ENCODE data around the gene TIMM44. TPM values are rescaled to one million over a fixed set of nuclear protein-coding genes. Genes with fewer than 3 reads are reported as not detected.

The TIMM44 gene
- total RNA-seq, 1 donor from 2014 or later = 92.5 TPM

DNA sequence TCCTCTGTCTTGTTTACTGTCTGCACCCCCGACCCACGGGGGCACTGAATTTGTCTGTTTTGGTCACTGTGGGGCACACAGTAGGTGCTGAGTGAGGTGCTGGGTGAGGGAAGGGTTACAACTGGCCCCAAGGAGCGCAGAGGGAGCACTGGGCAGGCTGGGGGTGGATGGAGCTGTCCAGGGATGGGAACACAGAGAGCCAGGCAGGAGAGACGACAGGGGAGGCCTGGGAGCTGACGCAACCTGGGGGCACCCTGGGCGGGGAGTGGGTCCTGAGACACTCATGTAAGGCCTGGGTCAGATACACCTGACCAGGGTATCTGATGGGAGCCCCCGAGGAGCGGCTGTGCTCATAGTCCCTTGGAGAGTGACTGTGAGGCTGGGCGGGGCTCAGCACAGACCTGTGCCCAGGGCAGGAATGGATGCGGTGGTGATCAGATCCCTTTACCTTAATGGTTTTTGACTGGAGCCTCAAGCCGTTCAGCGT lies 37.2 kb upstream of the TIMM44 start:
- no peak overlapping the region for H3K27ac Mint-ChIP-seq
- DNase-seq = no peak
- no peak for ATAC-seq (ENCODE audit: low read depth)
- CTCF ChIA-PET = no interaction called here
- H3K9me3 Mint-ChIP-seq = no peaks in the 10 kb centered on the region
- H3K36me3 Mint-ChIP-seq (ENCODE audit: low read depth) = peaks cover 73% of the 10 kb centered on the region
- no peaks in the 10 kb centered on the region for H3K27me3 Mint-ChIP-seq
- H3K4me3 Mint-ChIP-seq = no peak overlapping the region
- H3K4me1 Mint-ChIP-seq = no peaks in the 10 kb centered on the region
- TF ChIP-seq, protein P1, sequence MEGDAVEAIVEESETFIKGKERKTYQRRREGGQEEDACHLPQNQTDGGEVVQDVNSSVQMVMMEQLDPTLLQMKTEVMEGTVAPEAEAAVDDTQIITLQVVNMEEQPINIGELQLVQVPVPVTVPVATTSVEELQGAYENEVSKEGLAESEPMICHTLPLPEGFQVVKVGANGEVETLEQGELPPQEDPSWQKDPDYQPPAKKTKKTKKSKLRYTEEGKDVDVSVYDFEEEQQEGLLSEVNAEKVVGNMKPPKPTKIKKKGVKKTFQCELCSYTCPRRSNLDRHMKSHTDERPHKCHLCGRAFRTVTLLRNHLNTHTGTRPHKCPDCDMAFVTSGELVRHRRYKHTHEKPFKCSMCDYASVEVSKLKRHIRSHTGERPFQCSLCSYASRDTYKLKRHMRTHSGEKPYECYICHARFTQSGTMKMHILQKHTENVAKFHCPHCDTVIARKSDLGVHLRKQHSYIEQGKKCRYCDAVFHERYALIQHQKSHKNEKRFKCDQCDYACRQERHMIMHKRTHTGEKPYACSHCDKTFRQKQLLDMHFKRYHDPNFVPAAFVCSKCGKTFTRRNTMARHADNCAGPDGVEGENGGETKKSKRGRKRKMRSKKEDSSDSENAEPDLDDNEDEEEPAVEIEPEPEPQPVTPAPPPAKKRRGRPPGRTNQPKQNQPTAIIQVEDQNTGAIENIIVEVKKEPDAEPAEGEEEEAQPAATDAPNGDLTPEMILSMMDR (IDR thresholded peaks at IDR 0.05) = no peak
- POLR2A ChIA-PET = no interaction called here
- intact Hi-C loops (cut with micrococcal nuclease) = no loop called here

DNA sequence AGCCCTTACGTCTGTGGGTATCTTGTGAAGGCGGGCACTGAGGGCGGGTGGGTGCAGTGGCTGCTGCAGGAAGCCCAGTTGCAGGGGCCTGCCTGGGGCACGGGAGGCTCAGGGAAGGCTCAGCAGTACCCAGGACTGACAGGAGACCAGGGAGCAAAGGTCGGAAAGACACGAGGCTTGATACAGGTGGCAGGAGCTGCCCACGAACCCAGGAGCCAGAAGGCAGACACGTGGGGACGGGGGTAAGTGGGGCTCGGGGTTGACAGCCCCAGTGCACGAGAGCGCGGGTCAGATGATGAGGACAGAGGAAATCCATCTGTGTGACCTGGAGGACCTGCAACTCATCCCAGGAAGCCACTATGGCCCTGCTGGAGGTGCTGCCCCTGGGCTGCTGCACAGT lies 36.7 kb upstream of the TIMM44 start:
- intact Hi-C loops (cut with micrococcal nuclease) = no loop called here
- Mint-ChIP-seq H3K27me3 (no peaks in the 10 kb centered on the region), H3K36me3 (ENCODE audit: low read depth) (peaks cover 71% of the 10 kb centered on the region), H3K9me3 (no peaks in the 10 kb centered on the region), H3K27ac (no peak overlapping the region), H3K4me3 (no peak overlapping the region), H3K4me1 (no peaks in the 10 kb centered on the region)
- no peak for DNase-seq
- CTCF ChIA-PET = no interaction called here
- TF ChIP-seq, protein P1 (IDR thresholded peaks at IDR 0.05) = no peak
- ATAC-seq (ENCODE audit: low read depth) = no peak
- POLR2A ChIA-PET = no interaction called here

DNA sequence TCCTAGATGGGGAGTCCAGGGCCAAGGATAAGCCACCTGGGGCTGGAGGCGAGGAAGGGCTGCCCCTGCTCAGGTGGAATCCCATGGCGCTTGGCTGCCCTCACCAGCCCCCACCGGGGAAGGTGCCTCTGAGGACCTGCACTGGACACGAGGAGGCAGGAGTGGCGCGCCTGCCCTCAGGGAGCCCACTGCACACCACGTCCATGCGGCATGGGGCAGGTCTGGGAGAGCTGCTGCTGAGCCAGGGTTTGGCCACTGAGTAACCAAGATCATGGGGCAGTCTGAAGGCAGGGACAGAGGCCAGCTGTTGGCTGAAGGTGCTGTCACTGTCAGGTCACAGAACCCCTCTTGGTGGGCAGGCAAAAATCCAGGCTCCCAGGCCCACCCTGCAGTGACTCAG lies 36.1 kb upstream of the TIMM44 start:
- H3K9me3 Mint-ChIP-seq = no peaks in the 10 kb centered on the region
- intact Hi-C loops (cut with micrococcal nuclease) = no loop called here
- no peaks in the 10 kb centered on the region for H3K27me3 Mint-ChIP-seq
- H3K4me3 Mint-ChIP-seq = no peak overlapping the region
- ChIA-PET POLR2A (no interaction called here), CTCF (no interaction called here)
- peaks cover 70% of the 10 kb centered on the region for H3K36me3 Mint-ChIP-seq (ENCODE audit: low read depth)
- DNase-seq = no peak
- no peaks in the 10 kb centered on the region for H3K4me1 Mint-ChIP-seq
- TF ChIP-seq, protein P1 (IDR thresholded peaks at IDR 0.05) = no peak
- ATAC-seq (ENCODE audit: low read depth) = no peak
- H3K27ac Mint-ChIP-seq = no peak overlapping the region

GRCh38 chr19:7979011-7979410 lies 35.5 kb upstream of the TIMM44 start:
- ATAC-seq (ENCODE audit: low read depth) (no peak), DNase-seq (no peak)
- CTCF ChIA-PET = no interaction called here
- Mint-ChIP-seq H3K27me3 (no peaks in the 10 kb centered on the region), H3K4me1 (no peaks in the 10 kb centered on the region), H3K9me3 (no peaks in the 10 kb centered on the region), H3K27ac (no peak overlapping the region), H3K36me3 (ENCODE audit: low read depth) (peaks cover 70% of the 10 kb centered on the region), H3K4me3 (no peak overlapping the region)
- intact Hi-C loops (cut with micrococcal nuclease) = no loop called here
- TF ChIP-seq, protein P1 (IDR thresholded peaks at IDR 0.05) = no peak
- POLR2A ChIA-PET = no interaction called here

- Mint-ChIP-seq H3K4me3 (no peak overlapping the region), H3K27me3 (no peaks in the 10 kb centered on the region), H3K27ac (no peak overlapping the region), H3K36me3 (ENCODE audit: low read depth) (peaks cover 72% of the 10 kb centered on the region), H3K4me1 (no peaks in the 10 kb centered on the region), H3K9me3 (no peaks in the 10 kb centered on the region)
- ChIA-PET CTCF (no interaction called here), POLR2A (no interaction called here)
- TF ChIP-seq, protein P1 (IDR thresholded peaks at IDR 0.05) = no peak
- DNase-seq (no peak), ATAC-seq (ENCODE audit: low read depth) (no peak)
- intact Hi-C loops (cut with micrococcal nuclease) = no loop called here
These were observed 34.8 kb upstream of the TIMM44 start for GRCh38 chr19:7978179-7978825.
